Measurements from ENCODE around the gene ZNF91.
A peak's percentile ranks its signal among the peaks of the same experiment; 100 is the strongest.
"Not testable (repeated sequence)": the region's sequence is repeated elsewhere in the genome, so short reads cannot be mapped to it uniquely, and the experiment has no call there.

ZNF91 gene

GRCh38 chr19:23395041-23395721 lies at the start of gene ZNF91:
Gene ZNF91 (minus strand): TSS chr19:23395471. CDS start chr19:23395354, 117 bp downstream.
- Histone ChIP-seq H3K9ac (ENCODE audit: low read length) (peak within 1 kb of the TSS; percentile 99), H3K36me3 (ENCODE audit: control insufficient read depth, insufficient read depth, low read length) (no peaks in the 10 kb centered on the region), H3K27ac (ENCODE audit: low read depth, low read length) (peak within 1 kb of the TSS; percentile 99), H3K27me3 (ENCODE audit: control insufficient read depth, insufficient read depth, low read length) (no peaks in the 10 kb centered on the region), H3K4me1 (ENCODE audit: control insufficient read depth, insufficient read depth, low read length) (peaks cover 5% of the 10 kb centered on the region), H3K4me3 (ENCODE audit: low read length) (peak within 1 kb of the TSS; percentile 98)

GRCh38 chr19:23440791-23441190 lies 45.5 kb upstream of the ZNF91 start:
- no peak overlapping the region for H3K4me3 ChIP-seq (ENCODE audit: low read length)
- no peak overlapping the region for H3K27ac ChIP-seq (ENCODE audit: low read depth, low read length)
- H3K4me1 ChIP-seq (ENCODE audit: control insufficient read depth, insufficient read depth, low read length) = no peaks in the 10 kb centered on the region
- no peaks in the 10 kb centered on the region for H3K27me3 ChIP-seq (ENCODE audit: control insufficient read depth, insufficient read depth, low read length)
- no peaks in the 10 kb centered on the region for H3K36me3 ChIP-seq (ENCODE audit: control insufficient read depth, insufficient read depth, low read length)
- H3K9ac ChIP-seq (ENCODE audit: low read length) = no peak overlapping the region

GRCh38 chr19:23440207-23440606 lies 44.9 kb upstream of the ZNF91 start:
- Histone ChIP-seq H3K36me3 (ENCODE audit: control insufficient read depth, insufficient read depth, low read length) (no peaks in the 10 kb centered on the region), H3K27ac (ENCODE audit: low read depth, low read length) (no peak overlapping the region), H3K4me3 (ENCODE audit: low read length) (no peak overlapping the region), H3K4me1 (ENCODE audit: control insufficient read depth, insufficient read depth, low read length) (no peaks in the 10 kb centered on the region), H3K27me3 (ENCODE audit: control insufficient read depth, insufficient read depth, low read length) (no peaks in the 10 kb centered on the region), H3K9ac (ENCODE audit: low read length) (no peak overlapping the region)

- H3K4me1 ChIP-seq (ENCODE audit: control insufficient read depth, insufficient read depth, low read length) = no peaks in the 10 kb centered on the region
- H3K27me3 ChIP-seq (ENCODE audit: control insufficient read depth, insufficient read depth, low read length) = no peaks in the 10 kb centered on the region
- no peak overlapping the region for H3K9ac ChIP-seq (ENCODE audit: low read length)
- no peak overlapping the region for H3K27ac ChIP-seq (ENCODE audit: low read depth, low read length)
- H3K4me3 ChIP-seq (ENCODE audit: low read length) = no peak overlapping the region
- no peaks in the 10 kb centered on the region for H3K36me3 ChIP-seq (ENCODE audit: control insufficient read depth, insufficient read depth, low read length)
Observed at GRCh38 chr19:23439623-23440022, 44.4 kb upstream of the ZNF91 start.

GRCh38 chr19:23437901-23438300 lies 42.6 kb upstream of the ZNF91 start:
- no peaks in the 10 kb centered on the region for H3K27me3 ChIP-seq (ENCODE audit: control insufficient read depth, insufficient read depth, low read length)
- H3K36me3 ChIP-seq (ENCODE audit: control insufficient read depth, insufficient read depth, low read length) = no peaks in the 10 kb centered on the region
- H3K4me3 ChIP-seq (ENCODE audit: low read length) = no peak overlapping the region
- no peak overlapping the region for H3K9ac ChIP-seq (ENCODE audit: low read length)
- no peaks in the 10 kb centered on the region for H3K4me1 ChIP-seq (ENCODE audit: control insufficient read depth, insufficient read depth, low read length)
- no peak overlapping the region for H3K27ac ChIP-seq (ENCODE audit: low read depth, low read length)

GRCh38 chr19:23436944-23437343 lies 41.7 kb upstream of the ZNF91 start:
- H3K4me1 ChIP-seq (ENCODE audit: control insufficient read depth, insufficient read depth, low read length) = no peaks in the 10 kb centered on the region
- H3K27me3 ChIP-seq (ENCODE audit: control insufficient read depth, insufficient read depth, low read length) = no peaks in the 10 kb centered on the region
- H3K4me3 ChIP-seq (ENCODE audit: low read length) = no peak overlapping the region
- H3K27ac ChIP-seq (ENCODE audit: low read depth, low read length) = no peak overlapping the region
- H3K9ac ChIP-seq (ENCODE audit: low read length) = no peak overlapping the region
- no peaks in the 10 kb centered on the region for H3K36me3 ChIP-seq (ENCODE audit: control insufficient read depth, insufficient read depth, low read length)

GRCh38 chr19:23436318-23436717 lies 41.0 kb upstream of the ZNF91 start:
- H3K27me3 ChIP-seq (ENCODE audit: control insufficient read depth, insufficient read depth, low read length) = no peaks in the 10 kb centered on the region
- H3K4me3 ChIP-seq (ENCODE audit: low read length) = no peak overlapping the region
- H3K4me1 ChIP-seq (ENCODE audit: control insufficient read depth, insufficient read depth, low read length) = no peaks in the 10 kb centered on the region
- H3K27ac ChIP-seq (ENCODE audit: low read depth, low read length) = no peak overlapping the region
- H3K9ac ChIP-seq (ENCODE audit: low read length) = no peak overlapping the region
- no peaks in the 10 kb centered on the region for H3K36me3 ChIP-seq (ENCODE audit: control insufficient read depth, insufficient read depth, low read length)

GRCh38 chr19:23420824-23421223 lies 25.6 kb upstream of the ZNF91 start:
- H3K4me1 ChIP-seq (ENCODE audit: control insufficient read depth, insufficient read depth, low read length) = no peaks in the 10 kb centered on the region
- no peak overlapping the region for H3K9ac ChIP-seq (ENCODE audit: low read length)
- no peak overlapping the region for H3K4me3 ChIP-seq (ENCODE audit: low read length)
- no peaks in the 10 kb centered on the region for H3K27me3 ChIP-seq (ENCODE audit: control insufficient read depth, insufficient read depth, low read length)
- H3K36me3 ChIP-seq (ENCODE audit: control insufficient read depth, insufficient read depth, low read length) = no peaks in the 10 kb centered on the region
- no peak overlapping the region for H3K27ac ChIP-seq (ENCODE audit: low read depth, low read length)

GRCh38 chr19:23419261-23419660 lies 24.0 kb upstream of the ZNF91 start:
- not testable (repeated sequence) for H3K27me3 ChIP-seq (ENCODE audit: control insufficient read depth, insufficient read depth, low read length); H3K27ac ChIP-seq (ENCODE audit: low read depth, low read length); H3K9ac ChIP-seq (ENCODE audit: low read length); H3K36me3 ChIP-seq (ENCODE audit: control insufficient read depth, insufficient read depth, low read length); H3K4me1 ChIP-seq (ENCODE audit: control insufficient read depth, insufficient read depth, low read length); H3K4me3 ChIP-seq (ENCODE audit: low read length)

- no peaks in the 10 kb centered on the region for H3K4me1 ChIP-seq (ENCODE audit: control insufficient read depth, insufficient read depth, low read length)
- H3K27me3 ChIP-seq (ENCODE audit: control insufficient read depth, insufficient read depth, low read length) = no peaks in the 10 kb centered on the region
- peak overlapping the region; percentile 92 for H3K4me3 ChIP-seq (ENCODE audit: low read length)
- no peak overlapping the region for H3K27ac ChIP-seq (ENCODE audit: low read depth, low read length)
- peak overlapping the region; percentile 11 for H3K9ac ChIP-seq (ENCODE audit: low read length)
- no peaks in the 10 kb centered on the region for H3K36me3 ChIP-seq (ENCODE audit: control insufficient read depth, insufficient read depth, low read length)
Observed at GRCh38 chr19:23415561-23416191, 20.4 kb upstream of the ZNF91 start.

- Histone ChIP-seq H3K9ac (ENCODE audit: low read length) (no peak overlapping the region), H3K27ac (ENCODE audit: low read depth, low read length) (no peak overlapping the region), H3K4me3 (ENCODE audit: low read length) (peak overlapping the region; percentile 92), H3K4me1 (ENCODE audit: control insufficient read depth, insufficient read depth, low read length) (no peaks in the 10 kb centered on the region), H3K36me3 (ENCODE audit: control insufficient read depth, insufficient read depth, low read length) (no peaks in the 10 kb centered on the region), H3K27me3 (ENCODE audit: control insufficient read depth, insufficient read depth, low read length) (no peaks in the 10 kb centered on the region)
Observed at GRCh38 chr19:23415034-23415433, 19.8 kb upstream of the ZNF91 start.

- H3K4me1 ChIP-seq (ENCODE audit: control insufficient read depth, insufficient read depth, low read length) = no peaks in the 10 kb centered on the region
- no peak overlapping the region for H3K27ac ChIP-seq (ENCODE audit: low read depth, low read length)
- no peak overlapping the region for H3K9ac ChIP-seq (ENCODE audit: low read length)
- no peaks in the 10 kb centered on the region for H3K27me3 ChIP-seq (ENCODE audit: control insufficient read depth, insufficient read depth, low read length)
- H3K4me3 ChIP-seq (ENCODE audit: low read length) = no peak overlapping the region
- H3K36me3 ChIP-seq (ENCODE audit: control insufficient read depth, insufficient read depth, low read length) = no peaks in the 10 kb centered on the region
Observed at GRCh38 chr19:23410155-23410554, 14.9 kb upstream of the ZNF91 start.

Measured in rectal smooth muscle tissue (tissue), 1 donor.